Aorta (tissue), 5 donors: ENCODE data around the gene PALLD. TPM values are rescaled to one million over a fixed set of nuclear protein-coding genes. Genes with fewer than 3 reads are reported as not detected.

Experiments
- ATAC-seq: fragments of 200-7000 bp; cut with Tn5 transposase; one replicate; pipeline ENCODE4 v1.9.1; 2022; ENCODE audit warnings: moderate library complexity; ENCODE audit not compliant: low FRiP score
- DNase-seq, 2 donors: peaks; one replicate each; pipeline ENCODE4 v3.0.0-alpha.2; 2020
- H3K27ac ChIP-seq, 2 donors: one replicate each; pipeline ENCODE4 v1.5.1; 2013; ENCODE audit warnings: low read length in 2 of 2, mild to moderate bottlenecking in 2 of 2, moderate library complexity in 2 of 2, control low read depth in 1 of 2, inconsistent platforms in 1 of 2, low read depth in 1 of 2
- H3K27me3 ChIP-seq, 2 donors: one replicate each; pipeline ENCODE4 v1.6.1; 2013; ENCODE audit warnings: control low read depth in 1 of 2, low read length in 1 of 2, mild to moderate bottlenecking in 1 of 2, moderate library complexity in 1 of 2; ENCODE audit not compliant: insufficient read depth in 2 of 2, control insufficient read depth in 1 of 2
- H3K36me3 ChIP-seq, 2 donors: one replicate each; pipeline ENCODE4 v1.6.1; 2013; ENCODE audit warnings: control low read depth in 1 of 2, low read length in 1 of 2, mild to moderate bottlenecking in 1 of 2; ENCODE audit not compliant: insufficient read depth in 2 of 2, control insufficient read depth in 1 of 2
- H3K4me1 ChIP-seq, 2 donors: one replicate each; pipeline ENCODE4 v1.6.1; 2013; ENCODE audit warnings: low read length in 2 of 2, control low read depth in 1 of 2, mild to moderate bottlenecking in 1 of 2, moderate library complexity in 1 of 2; ENCODE audit not compliant: insufficient read depth in 2 of 2, control insufficient read depth in 1 of 2
- H3K4me3 ChIP-seq, 2 donors: one replicate each; pipeline ENCODE4 v1.5.1; 2013; ENCODE audit warnings: low read length in 2 of 2, control low read depth in 1 of 2, mild to moderate bottlenecking in 1 of 2
- H3K9me3 ChIP-seq: one replicate; pipeline ENCODE4 v1.6.1; 2013; ENCODE audit warnings: mild to moderate bottlenecking, low read length; ENCODE audit not compliant: control insufficient read depth
- WGBS, 2 donors: extraction: QIAGEN DNeasy Blood & Tissue Kit; methylation state at CpG; one replicate each; pipeline ENCODE4 v1.1.7; 2013; 5-methylcytosine and 5-hydroxymethylcytosine counted together
- intact Hi-C, 2 donors: fragments of 100-400 bp; cut with DNase I; formaldehyde crosslinking; loops; one replicate each; pipeline versions ENCODE4 v1.14.2 to v1.15.0; 2022
- polyA plus RNA-seq, 2 donors: library from polyadenylated mRNA; stranded (reverse); fragments of 200-250 nt; gene quantifications; one replicate each; pipeline ENCODE4 v1.2.3, GENCODE V29; 2013
- total RNA-seq, 2 donors: library from RNA; stranded (reverse); fragmentation: NEBNext Ultra II Directional; extraction: Animal tissue kit (Norgen Biotek cat#: 25700); gene quantifications; one replicate each; pipeline ENCODE4 v1.2.1, GENCODE V29; 2021
- donor health status: healthy with polysubstance abuse.
- donor health status: Bipolar disorder and iron deficiency.
- donor health status: DM: no; HTN: no; CAD: no.
- donor health status: DM: no; HTN: no; CAD: no.
- donor health status: DM: yes; HTN: yes; CAD: no.

PALLD gene
- total and polyA plus RNA-seq, 4 donors = 253 to 626 (median 464) TPM

- H3K9me3 ChIP-seq = no peaks in the 10 kb centered on the region
- 94 to 97% methylated on average over 2 of the region's 2 CpGs for WGBS, 2 donors
- H3K4me1 ChIP-seq = peaks cover 0 to 1% of the 10 kb centered on the region in 2 donors
- no peak overlapping the region for H3K27ac ChIP-seq
- no peaks in the 10 kb centered on the region for H3K36me3 ChIP-seq
- H3K4me3 ChIP-seq = no peak overlapping the region
- no peaks in the 10 kb centered on the region for H3K27me3 ChIP-seq
- intact Hi-C loops = no loop called here
- ATAC-seq (no peak), DNase-seq (no peak)
Measured at GRCh38 chr4:168667921-168668320, 171.1 kb downstream of the PALLD start.

GRCh38 chr4:168673476-168673875 lies 176.6 kb downstream of the PALLD start:
- Histone ChIP-seq H3K27me3 (no peaks in the 10 kb centered on the region), H3K4me3 (no peak overlapping the region), H3K36me3 (no peaks in the 10 kb centered on the region), H3K27ac (no peak overlapping the region), H3K4me1 (no peaks in the 10 kb centered on the region), H3K9me3 (no peaks in the 10 kb centered on the region)
- DNase-seq = no peak
- intact Hi-C loops = no loop called here
- no peak for ATAC-seq
- WGBS, 2 donors = 88 to 89% methylated on average over 11 of the region's 11 CpGs

GRCh38 chr4:168674077-168674747 lies 177.4 kb downstream of the PALLD start:
- Histone ChIP-seq H3K4me1 (no peaks in the 10 kb centered on the region), H3K4me3 (no peak overlapping the region), H3K9me3 (no peaks in the 10 kb centered on the region), H3K27ac (no peak overlapping the region), H3K27me3 (no peaks in the 10 kb centered on the region), H3K36me3 (no peaks in the 10 kb centered on the region)
- ATAC-seq (no peak), DNase-seq (no peak)
- WGBS, 2 donors = 64 to 68% methylated on average over 6 of the region's 6 CpGs
- intact Hi-C loops = no loop called here

- 45 to 58% methylated on average over 3 of the region's 3 CpGs for WGBS, 2 donors
- DNase-seq = no peak
- intact Hi-C loops = no loop called here
- Histone ChIP-seq H3K36me3 (no peaks in the 10 kb centered on the region), H3K27me3 (no peaks in the 10 kb centered on the region), H3K9me3 (no peaks in the 10 kb centered on the region), H3K27ac (no peak overlapping the region), H3K4me1 (peaks cover 0 to 2% of the 10 kb centered on the region in 2 donors), H3K4me3 (no peak overlapping the region)
- no peak for ATAC-seq
Measured at GRCh38 chr4:168674866-168675265, 178.0 kb downstream of the PALLD start.

- intact Hi-C loops = no loop called here
- WGBS, 2 donors = 96 to 97% methylated on average over 6 of the region's 6 CpGs
- Histone ChIP-seq H3K27me3 (no peaks in the 10 kb centered on the region), H3K9me3 (no peaks in the 10 kb centered on the region), H3K4me3 (no peak overlapping the region), H3K36me3 (no peaks in the 10 kb centered on the region), H3K27ac (no peak overlapping the region), H3K4me1 (peaks cover 0 to 3% of the 10 kb centered on the region in 2 donors)
- DNase-seq (no peak), ATAC-seq (no peak)
Measured at GRCh38 chr4:168677063-168677462, 180.2 kb downstream of the PALLD start.

GRCh38 chr4:168677879-168678278 lies 181.0 kb downstream of the PALLD start:
- intact Hi-C loops = no loop called here
- 91 to 93% methylated on average over 11 of the region's 11 CpGs for WGBS, 2 donors
- no peak overlapping the region for H3K27ac ChIP-seq
- peaks cover 0 to 3% of the 10 kb centered on the region in 2 donors for H3K4me1 ChIP-seq
- H3K9me3 ChIP-seq = no peaks in the 10 kb centered on the region
- H3K27me3 ChIP-seq = no peaks in the 10 kb centered on the region
- ATAC-seq (no peak), DNase-seq (no peak)
- no peak overlapping the region for H3K4me3 ChIP-seq
- no peaks in the 10 kb centered on the region for H3K36me3 ChIP-seq

- no peaks in the 10 kb centered on the region for H3K27me3 ChIP-seq
- no peak overlapping the region for H3K4me3 ChIP-seq
- intact Hi-C loops = no loop called here
- no peak overlapping the region for H3K27ac ChIP-seq
- H3K9me3 ChIP-seq = no peaks in the 10 kb centered on the region
- WGBS, 2 donors = 95 to 98% methylated on average over 7 to 8 of the region's 8 CpGs
- no peak for DNase-seq
- H3K4me1 ChIP-seq = peaks cover 0 to 3% of the 10 kb centered on the region in 2 donors
- no peaks in the 10 kb centered on the region for H3K36me3 ChIP-seq
- ATAC-seq = no peak
Measured at GRCh38 chr4:168678751-168679366, 182.0 kb downstream of the PALLD start.

- no peak for DNase-seq
- Histone ChIP-seq H3K9me3 (no peaks in the 10 kb centered on the region), H3K36me3 (no peaks in the 10 kb centered on the region), H3K4me1 (peaks cover 0 to 3% of the 10 kb centered on the region in 2 donors), H3K27ac (no peak overlapping the region), H3K4me3 (no peak overlapping the region), H3K27me3 (no peaks in the 10 kb centered on the region)
- 91 to 97% methylated on average over 3 of the region's 3 CpGs for WGBS, 2 donors
- intact Hi-C loops = no loop called here
- no peak for ATAC-seq
Measured at GRCh38 chr4:168679397-168679796, 182.5 kb downstream of the PALLD start.

GRCh38 chr4:168679819-168680218 lies 183.0 kb downstream of the PALLD start:
- intact Hi-C loops = no loop called here
- H3K27ac ChIP-seq = no peak overlapping the region
- ATAC-seq (no peak), DNase-seq (no peak)
- no peaks in the 10 kb centered on the region for H3K27me3 ChIP-seq
- H3K4me1 ChIP-seq = peaks cover 0 to 3% of the 10 kb centered on the region in 2 donors
- no peaks in the 10 kb centered on the region for H3K36me3 ChIP-seq
- H3K9me3 ChIP-seq = no peaks in the 10 kb centered on the region
- WGBS, 2 donors = 62 to 66% methylated on average over 4 of the region's 4 CpGs
- no peak overlapping the region for H3K4me3 ChIP-seq
